ENCODE measurements around the gene ADAP2.

GRCh38 chr17:30928584-30928983 lies 6.8 kb downstream of the ADAP2 start:
- no peak for TF ChIP-seq PATZ1 (tag by site-specific recombination; IDR thresholded peaks at IDR 0.05)
- TF ChIP-seq CTCF (tag by site-specific recombination; IDR thresholded peaks at IDR 0.05) = no peak
- no peak for TF ChIP-seq ELK4 (IDR thresholded peaks at IDR 0.05; ENCODE audit: borderline replicate concordance, low read depth, low read length)
- no peak for TF ChIP-seq ZNF747 (tag by site-specific recombination; IDR thresholded peaks at IDR 0.05)
- no peak for TF ChIP-seq ZNF549 (tag by site-specific recombination; IDR thresholded peaks at IDR 0.05)
- TF ChIP-seq ZNF133 (tag by site-specific recombination; IDR thresholded peaks at IDR 0.05) = no peak
- TF ChIP-seq ZFP37 (tag by site-specific recombination; IDR thresholded peaks at IDR 0.05) = no peak
- no peak for TF ChIP-seq ZNF280D (tag by site-specific recombination; IDR thresholded peaks at IDR 0.05)
- TF ChIP-seq ZBTB1 (tag by site-specific recombination; IDR thresholded peaks at IDR 0.05) = no peak
- TF ChIP-seq ZNF121 (tag by site-specific recombination; IDR thresholded peaks at IDR 0.05) = no peak
- no peak for TF ChIP-seq ZNF660 (tag by site-specific recombination; IDR thresholded peaks at IDR 0.05)
- TF ChIP-seq ZNF48 (tag by site-specific recombination; IDR thresholded peaks at IDR 0.05) = no peak
- no peak for TF ChIP-seq REST (tag by site-specific recombination; IDR thresholded peaks at IDR 0.05)
- no peak for TF ChIP-seq ZNF335 (tag by site-specific recombination; conservative IDR thresholded peaks at IDR 0.05)
